Keratinocyte (primary cell): Measurements from ENCODE around the gene LRWD1.
"Not testable (repeated sequence)": the region's sequence is repeated elsewhere in the genome, so short reads cannot be mapped to it uniquely, and the experiment has no call there.

ENCODE experiments used
- CTCF ChIP-seq, 3 experiments: IDR thresholded peaks in 1 of 3; conservative IDR thresholded peaks in 1 of 3; optimal IDR thresholded peaks in 1 of 3; 2 replicates in 2 of 3; 3 replicates in 1 of 3; pipeline versions ENCODE3 to v1.5.1; 2011; ENCODE audit warnings: low read length in 3 of 3, mild to moderate bottlenecking in 3 of 3, moderate library complexity in 2 of 3, control low read depth in 1 of 3, inconsistent platforms in 1 of 3; ENCODE audit not compliant: insufficient read depth in 2 of 3; ENCODE audit errors: extremely low read depth in 1 of 3
- EZH2 ChIP-seq: IDR thresholded peaks from one replicate; pipeline ENCODE4 v1.6.1; 2012; ENCODE audit warnings: inconsistent platforms, mild to moderate bottlenecking, low read length, moderate library complexity

DNA sequence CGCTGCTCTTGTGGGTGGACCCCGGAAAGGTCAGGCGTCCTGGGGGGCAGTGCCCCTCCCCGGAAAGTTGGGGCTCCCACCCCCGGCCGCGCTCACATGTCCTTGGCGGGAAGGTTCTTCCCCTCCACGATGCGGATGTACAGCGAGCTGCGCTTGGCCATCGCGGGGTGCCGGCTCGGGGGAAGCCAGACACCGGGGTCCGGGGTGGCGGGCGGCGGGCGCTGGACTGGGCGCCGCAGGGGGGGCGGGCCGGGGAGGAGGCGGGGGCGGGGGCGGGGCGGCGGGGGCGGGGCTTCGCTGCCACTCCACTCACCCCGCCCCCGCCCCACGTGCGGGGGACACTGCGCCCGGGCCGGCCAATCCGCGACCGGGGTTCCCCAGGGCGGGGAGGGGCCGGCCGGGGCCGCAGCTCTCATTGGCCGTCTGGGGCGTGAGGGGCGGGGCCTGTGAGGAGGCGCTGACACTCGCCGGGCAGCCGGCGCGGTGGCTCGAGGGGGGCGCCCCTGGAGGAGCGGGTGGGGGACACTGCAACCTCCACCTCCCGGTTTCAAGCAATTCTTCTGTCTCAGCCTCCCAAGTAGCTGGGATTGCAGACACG, 52.9 kb downstream of the LRWD1 start, which contains the start of gene RASA4B:
- TF ChIP-seq CTCF (optimal IDR thresholded peaks at IDR 0.05 in 1 of 3, IDR thresholded peaks at IDR 0.05 in 1 of 3, conservative IDR thresholded peaks at IDR 0.05 in 1 of 3; ENCODE audit: extremely low read depth in 1 of 3, insufficient read depth in 2 of 3, low read length in 3 of 3); EZH2: not testable (repeated sequence)
